ENCODE results near the gene IL17C. TPM values are rescaled to one million over a fixed set of nuclear protein-coding genes. Genes with fewer than 3 reads are reported as not detected.

IL17C gene
- total and polyA plus RNA-seq, 9 of the 15 experiments (the other 6 are each of a cell fraction or from before 2014, with no cell fraction given), result not detected

- TF ChIP-seq ZNF551 (CRISPR knock-in tag; IDR thresholded peaks at IDR 0.05) (no peak), DIDO1 (tag; IDR thresholded peaks at IDR 0.05; ENCODE audit: low read depth) (no peak), EHMT2 (IDR thresholded peaks at IDR 0.05) (no peak), ZFP91 (CRISPR knock-in tag; IDR thresholded peaks at IDR 0.05) (no peak), KDM1A (IDR thresholded peaks at IDR 0.05) (no peak), SIN3A (IDR thresholded peaks at IDR 0.05; ENCODE audit: borderline replicate concordance in 2 of 2, control insufficient read depth in 1 of 2, low read depth in 2 of 2, low read length in 2 of 2) (no peak), XRCC4 (IDR thresholded peaks at IDR 0.05; ENCODE audit: extremely low read depth, insufficient read depth, insufficient read length) (no peak), ZBTB2 (IDR thresholded peaks at IDR 0.05) (no peak), ERF (CRISPR knock-in tag; IDR thresholded peaks at IDR 0.05) (peak; percentile 58; the same call in 1 of the 2 replicates), ZNF57 (CRISPR knock-in tag; IDR thresholded peaks at IDR 0.05) (no peak)
- TF ChIP-seq, protein P1, sequence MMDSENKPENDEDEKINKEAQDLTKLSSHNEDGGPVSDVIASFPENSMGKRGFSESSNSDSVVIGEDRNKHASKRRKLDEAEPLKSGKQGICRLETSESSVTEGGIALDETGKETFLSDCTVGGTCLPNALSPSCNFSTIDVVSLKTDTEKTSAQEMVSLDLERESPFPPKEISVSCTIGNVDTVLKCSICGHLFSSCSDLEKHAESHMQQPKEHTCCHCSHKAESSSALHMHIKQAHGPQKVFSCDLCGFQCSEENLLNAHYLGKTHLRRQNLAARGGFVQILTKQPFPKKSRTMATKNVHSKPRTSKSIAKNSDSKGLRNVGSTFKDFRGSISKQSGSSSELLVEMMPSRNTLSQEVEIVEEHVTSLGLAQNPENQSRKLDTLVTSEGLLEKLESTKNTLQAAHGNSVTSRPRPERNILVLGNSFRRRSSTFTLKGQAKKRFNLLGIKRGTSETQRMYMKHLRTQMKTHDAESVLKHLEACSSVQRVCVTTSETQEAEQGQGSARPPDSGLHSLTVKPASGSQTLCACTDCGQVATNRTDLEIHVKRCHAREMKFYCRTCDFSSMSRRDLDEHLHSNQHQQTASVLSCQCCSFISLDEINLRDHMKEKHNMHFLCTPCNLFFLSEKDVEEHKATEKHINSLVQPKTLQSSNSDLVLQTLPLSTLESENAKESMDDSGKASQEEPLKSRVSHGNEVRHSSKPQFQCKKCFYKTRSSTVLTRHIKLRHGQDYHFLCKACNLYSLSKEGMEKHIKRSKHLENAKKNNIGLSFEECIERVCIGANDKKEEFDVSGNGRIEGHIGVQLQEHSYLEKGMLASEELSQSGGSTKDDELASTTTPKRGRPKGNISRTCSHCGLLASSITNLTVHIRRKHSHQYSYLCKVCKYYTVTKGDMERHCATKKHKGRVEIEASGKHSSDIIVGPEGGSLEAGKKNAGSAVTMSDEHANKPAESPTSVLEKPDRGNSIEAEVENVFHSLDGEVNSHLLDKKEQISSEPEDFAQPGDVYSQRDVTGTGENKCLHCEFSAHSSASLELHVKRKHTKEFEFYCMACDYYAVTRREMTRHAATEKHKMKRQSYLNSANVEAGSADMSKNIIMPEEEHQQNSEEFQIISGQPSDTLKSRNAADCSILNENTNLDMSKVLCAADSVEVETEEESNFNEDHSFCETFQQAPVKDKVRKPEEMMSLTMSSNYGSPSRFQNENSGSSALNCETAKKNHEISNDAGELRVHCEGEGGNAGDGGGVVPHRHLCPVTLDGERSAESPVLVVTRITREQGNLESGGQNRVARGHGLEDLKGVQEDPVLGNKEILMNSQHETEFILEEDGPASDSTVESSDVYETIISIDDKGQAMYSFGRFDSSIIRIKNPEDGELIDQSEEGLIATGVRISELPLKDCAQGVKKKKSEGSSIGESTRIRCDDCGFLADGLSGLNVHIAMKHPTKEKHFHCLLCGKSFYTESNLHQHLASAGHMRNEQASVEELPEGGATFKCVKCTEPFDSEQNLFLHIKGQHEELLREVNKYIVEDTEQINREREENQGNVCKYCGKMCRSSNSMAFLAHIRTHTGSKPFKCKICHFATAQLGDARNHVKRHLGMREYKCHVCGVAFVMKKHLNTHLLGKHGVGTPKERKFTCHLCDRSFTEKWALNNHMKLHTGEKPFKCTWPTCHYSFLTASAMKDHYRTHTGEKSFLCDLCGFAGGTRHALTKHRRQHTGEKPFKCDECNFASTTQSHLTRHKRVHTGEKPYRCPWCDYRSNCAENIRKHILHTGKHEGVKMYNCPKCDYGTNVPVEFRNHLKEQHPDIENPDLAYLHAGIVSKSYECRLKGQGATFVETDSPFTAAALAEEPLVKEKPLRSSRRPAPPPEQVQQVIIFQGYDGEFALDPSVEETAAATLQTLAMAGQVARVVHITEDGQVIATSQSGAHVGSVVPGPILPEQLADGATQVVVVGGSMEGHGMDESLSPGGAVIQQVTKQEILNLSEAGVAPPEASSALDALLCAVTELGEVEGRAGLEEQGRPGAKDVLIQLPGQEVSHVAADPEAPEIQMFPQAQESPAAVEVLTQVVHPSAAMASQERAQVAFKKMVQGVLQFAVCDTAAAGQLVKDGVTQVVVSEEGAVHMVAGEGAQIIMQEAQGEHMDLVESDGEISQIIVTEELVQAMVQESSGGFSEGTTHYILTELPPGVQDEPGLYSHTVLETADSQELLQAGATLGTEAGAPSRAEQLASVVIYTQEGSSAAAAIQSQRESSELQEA (IDR thresholded peaks at IDR 0.05; ENCODE audit: low read depth), result no peak
- TF ChIP-seq, protein P2, sequence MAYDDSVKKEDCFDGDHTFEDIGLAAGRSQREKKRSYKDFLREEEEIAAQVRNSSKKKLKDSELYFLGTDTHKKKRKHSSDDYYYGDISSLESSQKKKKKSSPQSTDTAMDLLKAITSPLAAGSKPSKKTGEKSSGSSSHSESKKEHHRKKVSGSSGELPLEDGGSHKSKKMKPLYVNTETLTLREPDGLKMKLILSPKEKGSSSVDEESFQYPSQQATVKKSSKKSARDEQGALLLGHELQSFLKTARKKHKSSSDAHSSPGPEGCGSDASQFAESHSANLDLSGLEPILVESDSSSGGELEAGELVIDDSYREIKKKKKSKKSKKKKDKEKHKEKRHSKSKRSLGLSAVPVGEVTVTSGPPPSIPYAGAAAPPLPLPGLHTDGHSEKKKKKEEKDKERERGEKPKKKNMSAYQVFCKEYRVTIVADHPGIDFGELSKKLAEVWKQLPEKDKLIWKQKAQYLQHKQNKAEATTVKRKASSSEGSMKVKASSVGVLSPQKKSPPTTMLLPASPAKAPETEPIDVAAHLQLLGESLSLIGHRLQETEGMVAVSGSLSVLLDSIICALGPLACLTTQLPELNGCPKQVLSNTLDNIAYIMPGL (CRISPR knock-in tag; IDR thresholded peaks at IDR 0.05), result no peak
- TF ChIP-seq, protein P3, sequence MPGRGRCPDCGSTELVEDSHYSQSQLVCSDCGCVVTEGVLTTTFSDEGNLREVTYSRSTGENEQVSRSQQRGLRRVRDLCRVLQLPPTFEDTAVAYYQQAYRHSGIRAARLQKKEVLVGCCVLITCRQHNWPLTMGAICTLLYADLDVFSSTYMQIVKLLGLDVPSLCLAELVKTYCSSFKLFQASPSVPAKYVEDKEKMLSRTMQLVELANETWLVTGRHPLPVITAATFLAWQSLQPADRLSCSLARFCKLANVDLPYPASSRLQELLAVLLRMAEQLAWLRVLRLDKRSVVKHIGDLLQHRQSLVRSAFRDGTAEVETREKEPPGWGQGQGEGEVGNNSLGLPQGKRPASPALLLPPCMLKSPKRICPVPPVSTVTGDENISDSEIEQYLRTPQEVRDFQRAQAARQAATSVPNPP (IDR thresholded peaks at IDR 0.05; ENCODE audit: borderline replicate concordance, insufficient read depth, insufficient read length), result no peak
These were observed 13.1 kb downstream of the IL17C start (continued) for GRCh38 chr16:88651276-88651988.

All from K562 (cell line).